GM15510 (cell line): Measurements from ENCODE around the gene DLEC1.
A peak's percentile ranks its signal among the peaks of the same experiment; 100 is the strongest.

Source experiments
- POLR2A ChIP-seq: IDR thresholded peaks from 3 replicates; pipeline ENCODE4 v1.6.1; 2011; ENCODE audit warnings: borderline replicate concordance; ENCODE audit not compliant: insufficient read length; ENCODE audit errors: extremely low read depth

Gene DLEC1

GRCh38 chr3:38137615-38138348, 98.8 kb downstream of the DLEC1 start:
- TF ChIP-seq POLR2A, result no peak

DNA sequence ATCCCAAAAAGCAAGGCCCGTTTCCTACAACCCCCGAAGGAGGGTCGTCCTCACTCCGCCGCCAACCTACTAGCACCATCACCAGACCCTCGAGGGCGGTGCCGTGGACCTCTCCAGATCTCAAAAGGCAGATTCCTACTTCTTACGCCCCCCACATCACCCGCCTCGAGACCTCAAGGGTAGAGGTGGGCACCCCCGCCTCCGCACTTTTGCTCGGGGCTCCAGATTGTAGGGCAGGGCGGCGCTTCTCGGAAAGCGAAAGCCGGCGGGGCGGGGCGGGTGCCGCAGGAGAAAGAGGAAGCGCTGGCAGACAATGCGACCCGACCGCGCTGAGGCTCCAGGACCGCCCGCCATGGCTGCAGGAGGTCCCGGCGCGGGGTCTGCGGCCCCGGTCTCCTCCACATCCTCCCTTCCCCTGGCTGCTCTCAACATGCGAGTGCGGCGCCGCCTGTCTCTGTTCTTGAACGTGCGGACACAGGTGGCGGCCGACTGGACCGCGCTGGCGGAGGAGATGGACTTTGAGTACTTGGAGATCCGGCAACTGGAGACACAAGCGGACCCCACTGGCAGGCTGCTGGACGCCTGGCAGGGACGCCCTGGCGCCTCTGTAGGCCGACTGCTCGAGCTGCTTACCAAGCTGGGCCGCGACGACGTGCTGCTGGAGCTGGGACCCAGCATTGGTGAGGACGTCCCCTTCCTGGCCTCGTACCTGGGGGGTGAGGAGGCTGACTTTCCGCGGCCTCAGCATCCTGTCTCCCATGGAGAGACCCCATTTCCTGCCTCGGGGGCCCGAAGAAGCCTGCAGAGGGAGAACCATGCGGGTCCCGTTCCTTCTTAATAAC, 99.6 kb downstream of the DLEC1 start, which contains the start of gene MYD88:
TSS of gene MYD88 (plus strand) at position 313 of the 842 bp plus-strand sequence. CDS start at position 353, 40 bp downstream.
- TF ChIP-seq POLR2A, result peak; percentile 94

DNA sequence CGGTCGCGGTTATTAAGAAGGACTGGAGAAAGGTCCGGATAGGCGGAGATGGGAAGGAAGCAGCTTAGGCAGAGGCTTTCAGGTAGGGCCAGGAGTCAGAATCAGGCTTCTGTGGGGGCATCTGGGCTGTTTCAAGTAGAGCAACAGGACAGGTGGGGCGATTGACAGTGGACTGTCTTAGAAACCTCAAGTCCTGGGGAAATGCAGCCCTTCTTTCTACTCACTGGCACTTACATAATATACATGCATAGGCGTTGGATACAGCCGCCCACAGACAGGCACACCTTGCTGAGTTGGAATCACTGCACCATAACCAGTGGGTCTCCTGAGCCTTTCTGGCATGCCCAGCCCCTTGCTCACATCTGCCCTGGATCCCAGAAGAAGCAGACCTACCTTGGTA, 100.2 kb downstream of the DLEC1 start:
- TF ChIP-seq POLR2A, result no peak

DNA sequence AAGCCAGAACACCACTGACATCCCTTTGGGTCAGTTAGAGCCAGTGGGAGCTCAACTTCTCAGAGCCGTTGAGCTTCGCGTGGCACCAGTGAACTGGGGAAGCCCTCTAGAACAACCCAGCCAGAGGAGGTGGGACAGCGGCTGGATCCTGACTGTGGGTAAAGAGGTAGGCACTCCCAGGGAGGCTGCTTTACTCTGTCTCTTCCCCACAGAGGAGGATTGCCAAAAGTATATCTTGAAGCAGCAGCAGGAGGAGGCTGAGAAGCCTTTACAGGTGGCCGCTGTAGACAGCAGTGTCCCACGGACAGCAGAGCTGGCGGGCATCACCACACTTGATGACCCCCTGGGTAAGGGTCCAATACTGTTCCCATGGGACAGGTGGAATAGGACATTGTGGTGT, 100.6 kb downstream of the DLEC1 start:
- TF ChIP-seq POLR2A, result no peak

- no peak for TF ChIP-seq POLR2A
Observed at GRCh38 chr3:38140326-38141172, 101.5 kb downstream of the DLEC1 start.

GRCh38 chr3:38141173-38141951, 102.4 kb downstream of the DLEC1 start:
- no peak for TF ChIP-seq POLR2A

DNA sequence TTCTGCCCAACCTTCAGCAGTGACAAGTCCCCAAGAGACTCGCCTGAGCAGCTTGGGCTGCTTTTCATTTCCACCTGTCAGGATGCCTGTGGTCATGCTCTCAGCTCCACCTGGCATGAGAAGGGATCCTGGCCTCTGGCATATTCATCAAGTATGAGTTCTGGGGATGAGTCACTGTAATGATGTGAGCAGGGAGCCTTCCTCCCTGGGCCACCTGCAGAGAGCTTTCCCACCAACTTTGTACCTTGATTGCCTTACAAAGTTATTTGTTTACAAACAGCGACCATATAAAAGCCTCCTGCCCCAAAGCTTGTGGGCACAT, 102.9 kb downstream of the DLEC1 start:
- TF ChIP-seq POLR2A, result no peak

DNA sequence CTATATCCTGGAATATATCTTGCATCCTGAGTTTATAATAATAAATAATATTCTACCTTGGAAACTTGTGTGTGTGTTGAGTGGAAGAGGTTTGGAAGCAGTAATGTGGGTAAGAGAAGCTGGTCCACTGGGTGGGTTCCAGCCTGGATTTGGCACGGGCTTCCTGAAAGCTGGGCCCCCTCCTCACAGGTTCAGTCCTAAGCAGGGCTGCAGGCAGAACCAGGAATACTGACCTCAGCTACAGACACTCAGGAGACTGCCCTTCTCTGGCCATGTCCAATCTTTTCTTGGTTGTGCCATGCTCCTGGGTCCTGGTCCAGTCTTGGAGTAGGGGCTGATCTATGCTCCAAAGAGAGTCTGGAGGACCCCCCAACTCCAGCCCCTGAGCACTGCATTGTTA, 104.0 kb downstream of the DLEC1 start:
- no peak for TF ChIP-seq POLR2A

DNA sequence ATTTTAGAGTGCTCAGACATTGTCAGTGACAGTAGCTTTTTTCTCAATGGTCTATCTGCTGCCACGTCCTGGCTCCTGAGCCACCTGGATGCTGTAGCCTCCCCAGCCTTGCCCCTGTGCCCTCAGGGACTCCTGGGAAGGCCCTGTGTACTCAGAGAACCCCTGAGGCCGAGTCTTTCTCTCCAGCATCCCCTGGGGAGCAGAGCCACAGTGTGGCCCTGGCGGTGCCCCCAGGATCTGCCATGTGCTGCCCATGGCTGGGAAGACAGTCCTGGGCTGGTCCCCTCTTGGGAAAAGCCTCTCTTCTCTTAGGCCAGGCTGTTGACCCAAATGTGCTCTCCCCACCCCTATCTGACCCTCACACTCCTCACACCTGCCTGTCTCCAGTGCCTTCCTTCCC, 104.5 kb downstream of the DLEC1 start:
- no peak for TF ChIP-seq POLR2A

DNA sequence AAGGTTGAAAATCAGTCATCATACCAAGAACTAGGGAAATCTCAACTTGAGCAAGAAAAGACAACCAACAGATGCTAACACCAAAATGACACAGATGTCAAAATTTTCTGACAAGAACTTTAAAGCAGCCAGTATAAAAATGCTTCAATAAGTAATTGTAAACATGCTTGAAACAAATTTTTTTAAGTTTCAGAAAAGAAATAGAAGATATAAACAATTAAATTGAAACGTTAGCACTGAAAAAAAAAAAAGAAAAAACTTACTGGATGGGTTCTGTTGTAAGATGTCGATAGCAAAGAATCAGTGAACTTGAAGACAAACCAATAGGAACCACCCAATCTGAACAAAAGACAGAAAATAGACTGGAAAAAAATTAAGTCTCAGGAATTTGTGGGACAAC, 107.5 kb downstream of the DLEC1 start:
- TF ChIP-seq POLR2A, result no peak

- no peak for TF ChIP-seq POLR2A
Observed at GRCh38 chr3:38147421-38147820, 108.4 kb downstream of the DLEC1 start.

GRCh38 chr3:38148311-38148882, 109.4 kb downstream of the DLEC1 start:
- no peak for TF ChIP-seq POLR2A

DNA sequence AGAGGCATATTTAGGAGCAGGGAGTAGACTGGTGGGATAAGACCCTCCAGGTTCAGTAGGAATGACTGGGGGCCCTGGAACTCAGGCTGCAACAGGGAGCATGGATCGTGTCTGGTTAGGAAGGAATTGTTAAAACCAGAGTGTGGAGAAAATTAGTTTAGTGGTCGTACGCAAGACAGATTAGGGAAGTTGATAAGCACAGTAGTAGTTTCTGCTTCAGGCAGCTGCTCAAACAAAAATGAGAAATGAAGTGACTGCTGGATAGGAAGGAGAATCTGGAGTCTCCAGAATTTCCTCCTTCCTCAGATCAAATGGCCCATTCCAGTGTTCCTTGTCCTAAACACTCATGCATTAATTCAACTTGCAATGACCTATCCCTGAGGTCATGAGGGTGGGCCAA, 110.7 kb downstream of the DLEC1 start:
- no peak for TF ChIP-seq POLR2A

DNA sequence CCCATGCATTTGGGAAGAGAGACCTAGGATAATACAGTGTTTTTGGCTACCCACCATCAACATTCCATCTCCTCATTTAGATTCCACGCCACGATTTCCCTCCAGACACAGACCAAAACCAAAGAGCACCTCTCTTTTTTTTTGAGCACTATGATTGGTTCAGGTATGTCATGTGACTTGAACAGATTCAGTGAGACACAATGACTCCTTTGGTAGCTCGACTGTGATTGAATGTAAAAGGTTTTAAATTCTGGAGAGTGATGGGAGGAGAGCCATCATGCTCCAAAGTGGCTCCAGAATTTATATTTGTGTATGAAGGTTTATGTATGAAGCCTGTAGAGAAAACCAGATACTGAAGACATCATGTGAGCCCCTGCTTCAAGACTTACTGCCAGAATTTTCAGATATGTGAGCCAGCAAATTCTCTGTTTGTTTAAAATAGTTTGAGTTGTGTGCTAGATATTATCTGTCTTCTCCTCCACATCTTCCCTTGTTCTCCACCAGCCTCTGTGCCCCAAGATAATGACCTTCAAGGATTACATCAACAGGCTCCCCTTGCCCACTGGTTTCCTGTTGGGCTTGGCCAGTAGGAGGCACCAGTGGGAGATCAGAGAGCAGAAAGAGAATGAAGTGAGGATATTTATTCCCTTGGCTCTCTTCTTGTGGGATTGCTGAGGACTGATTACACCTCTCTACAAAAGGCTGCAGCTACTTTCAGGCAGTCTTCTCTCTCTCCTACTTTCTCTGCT, 111.9 kb downstream of the DLEC1 start:
- TF ChIP-seq POLR2A, result no peak

DNA sequence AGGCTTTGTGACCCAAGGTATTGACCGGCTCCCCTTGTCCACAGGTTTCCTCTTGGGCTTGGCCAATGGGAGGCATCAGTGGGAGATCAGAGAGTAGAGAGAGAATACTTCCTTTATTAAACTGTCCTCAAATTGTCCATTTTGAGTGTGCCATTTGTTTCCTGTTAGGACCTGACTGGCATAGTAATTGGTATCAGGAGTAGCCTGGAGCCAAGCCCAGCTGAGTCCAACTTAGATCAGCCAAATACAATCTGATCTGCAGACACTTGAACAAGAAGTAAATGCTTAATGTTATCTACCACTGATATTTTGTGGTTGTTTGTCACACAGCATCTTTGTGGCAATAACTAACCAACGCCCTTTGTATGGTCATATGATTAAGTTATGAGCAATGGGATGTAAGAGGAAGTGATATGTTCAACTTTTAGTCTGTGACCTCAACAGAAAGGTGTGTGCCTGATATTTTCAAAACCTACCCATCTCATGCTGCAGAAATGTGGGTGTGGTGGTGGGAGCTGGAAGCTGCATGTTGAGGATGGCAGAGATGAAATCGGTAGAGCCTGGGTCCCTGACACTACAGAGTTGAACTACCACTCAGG, 112.8 kb downstream of the DLEC1 start:
- no peak for TF ChIP-seq POLR2A
